ENCODE data around the gene RABEPK. TPM values are rescaled to one million over a fixed set of nuclear protein-coding genes. Genes with fewer than 3 reads are reported as not detected.

The RABEPK gene
- total and polyA plus RNA-seq, 2 of the 4 experiments (the other 2 are of a cell fraction) = 43.9 to 59.7 TPM

DNA sequence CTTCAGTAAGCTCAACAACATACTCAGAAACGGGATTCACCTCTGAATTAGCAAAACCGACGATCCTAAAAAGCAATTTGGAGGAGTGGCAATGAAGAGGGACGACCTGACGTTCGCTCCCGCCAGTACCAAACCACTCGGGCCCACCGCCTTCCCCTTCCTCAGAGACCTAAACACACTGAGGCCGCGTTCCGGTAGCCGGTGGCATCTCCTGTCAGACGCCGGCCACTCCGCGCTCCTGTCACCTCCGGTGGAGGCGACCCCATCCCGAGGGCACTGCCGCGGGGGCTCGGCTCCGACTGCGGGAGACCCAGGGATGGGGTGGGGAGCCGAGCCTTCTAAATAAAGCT lies 11.4 kb upstream of the RABEPK start:
- peak overlapping the region; percentile 59 to 91; a peak in 2 of 4 replicates for H4K8ac ChIP-seq (ENCODE audit: low read depth in 2 of 2, low read length in 2 of 2)
- H3K4ac ChIP-seq (ENCODE audit: low read depth, low read length) = peak overlapping the region; percentile 75
- H3K9me1 ChIP-seq (ENCODE audit: insufficient read depth, low read length) = no peaks in the 10 kb centered on the region; the same call in 1 of the 2 replicates
- TSS peak; percentile 62 for BruUV-seq (replicated peaks)
- no peaks in the 10 kb centered on the region for H3K9me3 ChIP-seq (ENCODE audit: control insufficient read depth, insufficient read depth, low read length)
- H3K4me1 ChIP-seq (ENCODE audit: control insufficient read depth, insufficient read depth, low read length) = peaks cover 4% of the 10 kb centered on the region; the same call in 1 of the 2 replicates
- intact Hi-C loops (cut with micrococcal nuclease) (no loop called here), in situ Hi-C loops (cut with MboI; ENCODE audit: low sequenced_read_pairs) (no loop called here), dilution Hi-C loops (cut with HindIII; ENCODE audit: low sequenced_read_pairs, unreplicated experiment) (no loop called here)
- peak overlapping the region; percentile 49; the same call in 1 of the 2 replicates for H3K56ac ChIP-seq (ENCODE audit: extremely low read depth, insufficient read depth, low read length)
- H3K79me1 ChIP-seq (ENCODE audit: low read depth in 1 of 2, low read length in 2 of 2) = peaks cover 6 to 42% of the 10 kb centered on the region in 2 experiments; a peak in 3 of 4 replicates
- no peaks in the 10 kb centered on the region for H3K36me3 ChIP-seq (ENCODE audit: control insufficient read depth, insufficient read depth, low read length)
- peak overlapping the region; percentile 63 for H3K4me3 ChIP-seq (ENCODE audit: insufficient read depth, low read depth, low read length)
- H4K5ac ChIP-seq (ENCODE audit: low read depth, low read length) = no peak overlapping the region
- H4K91ac ChIP-seq (ENCODE audit: insufficient read depth, low read depth, low read length) = no peak overlapping the region
- 0% methylated on average over 6 of the region's 26 CpGs; no CpG with 5 or more reads in 1 of the 2 experiments for WGBS, 2 experiments (ENCODE audit: extremely low coverage in 2 of 2, insufficient read length in 1 of 2)
- ChIA-PET POLR2A (ENCODE audit: unreplicated experiment) (no interaction called here), CTCF (no interaction called here)
- ATAC-seq (ENCODE audit: low read depth) (no peak; the same call in 1 of the 2 replicates), DNase-seq (no peak)
- H2BK120ac ChIP-seq (ENCODE audit: low read depth, low read length) = no peak overlapping the region
- peak overlapping the region; percentile 83 for H2AK5ac ChIP-seq (ENCODE audit: low read depth, low read length)
- peak overlapping the region; percentile 98 for H3K4me2 ChIP-seq (ENCODE audit: low read depth, low read length)
- no peak overlapping the region for H2BK15ac ChIP-seq (ENCODE audit: low read depth, low read length)
- H3K27ac ChIP-seq (ENCODE audit: insufficient read depth, low read length) = peak overlapping the region; percentile 77
- no peak overlapping the region for H2BK20ac ChIP-seq (ENCODE audit: low read depth, low read length)
- no peak overlapping the region for H3K18ac ChIP-seq (ENCODE audit: low read depth, low read length)
- H4K20me1 ChIP-seq (ENCODE audit: insufficient read depth, low read length) = peaks cover 32% of the 10 kb centered on the region
- H3K23ac ChIP-seq (ENCODE audit: low read depth, low read length) = peak overlapping the region; percentile 64
- H3K27me3 ChIP-seq (ENCODE audit: control insufficient read depth, insufficient read depth, low read length) = no peaks in the 10 kb centered on the region
- no peak overlapping the region for H2BK5ac ChIP-seq (ENCODE audit: low read depth, low read length, poor library complexity, severe bottlenecking)
- H3K14ac ChIP-seq (replicated peaks; ENCODE audit: low read depth, low read length) = 0 out of 2 replicates have a peak overlapping the region, but pooled peaks have one; percentile 9
- peak overlapping the region; percentile 89 for H3K9ac ChIP-seq (ENCODE audit: low read depth, low read length)
- peak overlapping the region; percentile 88 for H2AFZ ChIP-seq (replicated peaks; ENCODE audit: low read length, poor library complexity)
- H2AK9ac ChIP-seq (replicated peaks; ENCODE audit: low read depth, low read length, poor library complexity) = peak overlapping the region; percentile 35
- TF ChIP-seq MAFK (IDR thresholded peaks at IDR 0.05; ENCODE audit: low read depth, low read length) (no peak), ELK1 (IDR thresholded peaks at IDR 0.05; ENCODE audit: borderline replicate concordance, low read depth, low read length) (no peak), CHD1 (IDR thresholded peaks at IDR 0.05; ENCODE audit: low read depth, low read length) (0 out of 2 replicates have a peak, but pooled peaks have one; percentile 77), RFX5 (IDR thresholded peaks at IDR 0.05; ENCODE audit: low read depth, low read length) (no peak), MAZ (IDR thresholded peaks at IDR 0.05; ENCODE audit: borderline replicate concordance, low read depth, low read length) (0 out of 2 replicates have a peak, but pooled peaks have one; percentile 14)
